Astrocyte (in vitro differentiated cells and primary cell): ENCODE measurements around the gene CNTNAP2. TPM values are rescaled to one million over a fixed set of nuclear protein-coding genes. Genes with fewer than 3 reads are reported as not detected.

Experiments used
- DNase-seq: peaks from one replicate; pipeline ENCODE4 v3.0.0-alpha.2; 2010; ENCODE audit warnings: low read depth
- FAIRE-seq: peaks from 2 replicates; lab custom pipeline; 2011; peaks lifted over from hg19 to GRCh38; lab: Jason Lieb, UNC
- H2AFZ ChIP-seq: 2 replicates; pipeline ENCODE4 v1.6.0; 2012; ENCODE audit warnings: low read depth, low read length, inconsistent platforms
- H3K27ac ChIP-seq: 2 replicates; pipeline ENCODE4 v1.5.1; 2011; ENCODE audit warnings: low read depth, low read length, inconsistent platforms
- H3K27me3 ChIP-seq: 2 replicates; pipeline ENCODE4 v1.6.0; 2011; ENCODE audit warnings: low read length, inconsistent platforms; ENCODE audit not compliant: insufficient read depth
- H3K36me3 ChIP-seq: 2 replicates; pipeline ENCODE4 v1.5.1; 2011; ENCODE audit warnings: low read length, inconsistent platforms; ENCODE audit not compliant: insufficient read depth
- H3K4me1 ChIP-seq: 2 replicates; pipeline ENCODE4 v1.5.1; 2011; ENCODE audit warnings: low read length, inconsistent platforms; ENCODE audit not compliant: insufficient read depth
- H3K4me2 ChIP-seq: 2 replicates; pipeline ENCODE4 v1.6.0; 2012; ENCODE audit warnings: low read length, inconsistent platforms
- H3K4me3 ChIP-seq: 2 replicates; pipeline ENCODE4 v1.5.1; 2011; ENCODE audit warnings: low read depth, mild to moderate bottlenecking, low read length, inconsistent platforms; ENCODE audit not compliant: insufficient read depth
- H3K79me2 ChIP-seq: 2 replicates; pipeline ENCODE4 v1.6.0; 2012; ENCODE audit warnings: mild to moderate bottlenecking, low read length, inconsistent platforms; ENCODE audit not compliant: insufficient read depth
- H3K9ac ChIP-seq: 2 replicates; pipeline ENCODE4 v1.6.0; 2012; ENCODE audit warnings: mild to moderate bottlenecking, low read length, inconsistent platforms
- H3K9me3 ChIP-seq: 2 replicates; pipeline ENCODE4 v1.5.1; 2012; ENCODE audit warnings: low read depth, mild to moderate bottlenecking, low read length, inconsistent platforms; ENCODE audit not compliant: insufficient read depth
- H4K20me1 ChIP-seq: 2 replicates; pipeline ENCODE4 v1.6.0; 2012; ENCODE audit warnings: low read length, inconsistent platforms; ENCODE audit not compliant: insufficient read depth
- H3K27ac Mint-ChIP-seq: one replicate; pipeline ENCODE4 v1.8.0; 2021; ENCODE audit warnings: mild to moderate bottlenecking, mixed read lengths; ENCODE audit not compliant: unreplicated experiment
- H3K27me3 Mint-ChIP-seq: one replicate; pipeline ENCODE4 v1.8.0; 2021; ENCODE audit warnings: low read depth, mixed read lengths; ENCODE audit not compliant: unreplicated experiment
- H3K36me3 Mint-ChIP-seq: one replicate; pipeline ENCODE4 v1.8.0; 2021; ENCODE audit warnings: low read depth, mixed read lengths; ENCODE audit not compliant: unreplicated experiment
- H3K4me1 Mint-ChIP-seq: one replicate; pipeline ENCODE4 v1.8.0; 2021; ENCODE audit warnings: low read depth, mixed read lengths; ENCODE audit not compliant: unreplicated experiment
- H3K4me3 Mint-ChIP-seq: one replicate; pipeline ENCODE4 v1.8.0; 2021; ENCODE audit warnings: mild to moderate bottlenecking, moderate library complexity, mixed read lengths; ENCODE audit not compliant: unreplicated experiment
- H3K9me3 Mint-ChIP-seq: one replicate; pipeline ENCODE4 v1.8.0; 2021; ENCODE audit warnings: mild to moderate bottlenecking, mixed read lengths; ENCODE audit not compliant: unreplicated experiment
- EZH2 ChIP-seq: IDR thresholded peaks from 2 replicates; pipeline ENCODE4 v1.6.1; 2012; ENCODE audit warnings: mild to moderate bottlenecking, low read length, inconsistent platforms; ENCODE audit not compliant: insufficient read depth
- total RNA-seq: library from RNA; stranded (reverse); gene quantifications from 2 replicates; pipeline ENCODE4 v1.2.1, GENCODE V29; 2021
- TF ChIP-seq, protein P1 (sequence below): IDR thresholded peaks from 2 replicates; pipeline ENCODE4 v1.5.1; 2011; ENCODE audit warnings: low read depth, mild to moderate bottlenecking, inconsistent platforms, low read length, moderate library complexity; ENCODE audit not compliant: insufficient read depth

CNTNAP2 gene
- total RNA-seq, 1 donor from 2014 or later, result 20.0 TPM

- Mint-ChIP-seq H3K27me3 (no peaks in the 10 kb centered on the region), H3K4me1 (no peaks in the 10 kb centered on the region), H3K9me3 (peaks cover 5% of the 10 kb centered on the region), H3K27ac (no peak overlapping the region), H3K36me3 (no peaks in the 10 kb centered on the region), H3K4me3 (no peak overlapping the region)
- Histone ChIP-seq H3K9me3 (no peaks in the 10 kb centered on the region), H3K4me3 (no peak overlapping the region), H3K4me2 (no peak overlapping the region), H3K79me2 (no peaks in the 10 kb centered on the region), H3K36me3 (no peaks in the 10 kb centered on the region), H3K4me1 (no peaks in the 10 kb centered on the region), H4K20me1 (no peaks in the 10 kb centered on the region), H3K9ac (no peak overlapping the region), H2AFZ (no peak overlapping the region), H3K27me3 (no peaks in the 10 kb centered on the region), H3K27ac (no peak overlapping the region)
- TF ChIP-seq EZH2, result no peak
- TF ChIP-seq, protein P1, sequence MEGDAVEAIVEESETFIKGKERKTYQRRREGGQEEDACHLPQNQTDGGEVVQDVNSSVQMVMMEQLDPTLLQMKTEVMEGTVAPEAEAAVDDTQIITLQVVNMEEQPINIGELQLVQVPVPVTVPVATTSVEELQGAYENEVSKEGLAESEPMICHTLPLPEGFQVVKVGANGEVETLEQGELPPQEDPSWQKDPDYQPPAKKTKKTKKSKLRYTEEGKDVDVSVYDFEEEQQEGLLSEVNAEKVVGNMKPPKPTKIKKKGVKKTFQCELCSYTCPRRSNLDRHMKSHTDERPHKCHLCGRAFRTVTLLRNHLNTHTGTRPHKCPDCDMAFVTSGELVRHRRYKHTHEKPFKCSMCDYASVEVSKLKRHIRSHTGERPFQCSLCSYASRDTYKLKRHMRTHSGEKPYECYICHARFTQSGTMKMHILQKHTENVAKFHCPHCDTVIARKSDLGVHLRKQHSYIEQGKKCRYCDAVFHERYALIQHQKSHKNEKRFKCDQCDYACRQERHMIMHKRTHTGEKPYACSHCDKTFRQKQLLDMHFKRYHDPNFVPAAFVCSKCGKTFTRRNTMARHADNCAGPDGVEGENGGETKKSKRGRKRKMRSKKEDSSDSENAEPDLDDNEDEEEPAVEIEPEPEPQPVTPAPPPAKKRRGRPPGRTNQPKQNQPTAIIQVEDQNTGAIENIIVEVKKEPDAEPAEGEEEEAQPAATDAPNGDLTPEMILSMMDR, result no peak
- FAIRE-seq (no peak), DNase-seq (no peak)
Observed at GRCh38 chr7:147990079-147990478, 1873.5 kb downstream of the CNTNAP2 start.

GRCh38 chr7:147990942-147991341, 1874.3 kb downstream of the CNTNAP2 start:
- Mint-ChIP-seq H3K27me3 (no peaks in the 10 kb centered on the region), H3K4me1 (no peaks in the 10 kb centered on the region), H3K27ac (no peak overlapping the region), H3K9me3 (peaks cover 7% of the 10 kb centered on the region), H3K36me3 (no peaks in the 10 kb centered on the region), H3K4me3 (no peak overlapping the region)
- Histone ChIP-seq H2AFZ (no peak overlapping the region), H3K4me3 (no peak overlapping the region), H3K4me1 (no peaks in the 10 kb centered on the region), H3K9me3 (no peaks in the 10 kb centered on the region), H3K27me3 (no peaks in the 10 kb centered on the region), H3K36me3 (no peaks in the 10 kb centered on the region), H3K9ac (no peak overlapping the region), H4K20me1 (no peaks in the 10 kb centered on the region), H3K27ac (no peak overlapping the region), H3K79me2 (no peaks in the 10 kb centered on the region), H3K4me2 (no peak overlapping the region)
- no peak for TF ChIP-seq EZH2
- TF ChIP-seq, protein P1, result no peak
- FAIRE-seq, result no peak
- no peak for DNase-seq

GRCh38 chr7:147992698-147993097, 1876.1 kb downstream of the CNTNAP2 start:
- Histone ChIP-seq H3K4me3 (no peak overlapping the region), H3K9me3 (no peaks in the 10 kb centered on the region), H3K4me2 (no peak overlapping the region), H3K27ac (no peak overlapping the region), H3K79me2 (no peaks in the 10 kb centered on the region), H3K36me3 (no peaks in the 10 kb centered on the region), H3K4me1 (no peaks in the 10 kb centered on the region), H3K27me3 (no peaks in the 10 kb centered on the region), H3K9ac (no peak overlapping the region), H2AFZ (no peak overlapping the region), H4K20me1 (no peaks in the 10 kb centered on the region)
- Mint-ChIP-seq H3K27ac (no peak overlapping the region), H3K36me3 (no peaks in the 10 kb centered on the region), H3K27me3 (no peaks in the 10 kb centered on the region), H3K4me3 (no peak overlapping the region), H3K4me1 (no peaks in the 10 kb centered on the region), H3K9me3 (peaks cover 7% of the 10 kb centered on the region)
- FAIRE-seq (no peak), DNase-seq (no peak)
- TF ChIP-seq, protein P1, result no peak
- no peak for TF ChIP-seq EZH2
